ENCODE measurements around the gene MAIP1.

DNA sequence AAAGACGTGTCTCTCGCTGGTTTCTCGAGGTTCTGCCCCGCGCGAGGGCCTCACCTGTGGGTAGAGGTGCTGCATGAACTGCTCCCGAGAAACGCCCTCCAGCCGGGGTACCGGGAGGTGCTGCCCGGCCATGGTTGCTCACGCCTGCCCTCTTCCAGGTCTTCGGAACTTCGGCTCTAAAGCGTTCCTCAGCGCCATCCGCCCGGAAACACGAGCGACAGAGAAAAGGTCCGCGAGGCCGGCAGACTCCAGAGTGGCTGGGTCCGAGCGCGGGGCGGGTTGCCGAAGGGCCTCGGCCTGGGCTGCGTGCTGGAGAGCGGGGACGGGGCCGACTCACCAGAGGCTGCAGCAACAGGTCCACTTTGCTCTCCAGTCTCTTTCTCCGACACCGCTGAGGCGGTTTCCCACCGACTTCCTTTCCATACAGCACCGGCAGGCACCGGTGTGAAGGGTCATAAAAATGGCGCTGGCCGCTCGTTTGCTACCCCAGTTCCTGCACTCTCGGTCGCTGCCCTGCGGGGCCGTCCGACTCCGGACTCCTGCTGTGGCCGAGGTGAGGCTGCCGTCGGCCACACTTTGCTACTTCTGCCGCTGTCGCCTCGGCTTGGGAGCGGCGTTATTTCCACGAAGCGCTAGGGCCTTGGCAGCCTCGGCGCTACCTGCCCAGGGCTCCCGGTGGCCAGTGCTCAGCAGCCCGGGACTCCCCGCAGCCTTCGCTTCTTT, at the start of gene MAIP1, which contains the start of gene TYW5:
- TF ChIP-seq, protein P1, sequence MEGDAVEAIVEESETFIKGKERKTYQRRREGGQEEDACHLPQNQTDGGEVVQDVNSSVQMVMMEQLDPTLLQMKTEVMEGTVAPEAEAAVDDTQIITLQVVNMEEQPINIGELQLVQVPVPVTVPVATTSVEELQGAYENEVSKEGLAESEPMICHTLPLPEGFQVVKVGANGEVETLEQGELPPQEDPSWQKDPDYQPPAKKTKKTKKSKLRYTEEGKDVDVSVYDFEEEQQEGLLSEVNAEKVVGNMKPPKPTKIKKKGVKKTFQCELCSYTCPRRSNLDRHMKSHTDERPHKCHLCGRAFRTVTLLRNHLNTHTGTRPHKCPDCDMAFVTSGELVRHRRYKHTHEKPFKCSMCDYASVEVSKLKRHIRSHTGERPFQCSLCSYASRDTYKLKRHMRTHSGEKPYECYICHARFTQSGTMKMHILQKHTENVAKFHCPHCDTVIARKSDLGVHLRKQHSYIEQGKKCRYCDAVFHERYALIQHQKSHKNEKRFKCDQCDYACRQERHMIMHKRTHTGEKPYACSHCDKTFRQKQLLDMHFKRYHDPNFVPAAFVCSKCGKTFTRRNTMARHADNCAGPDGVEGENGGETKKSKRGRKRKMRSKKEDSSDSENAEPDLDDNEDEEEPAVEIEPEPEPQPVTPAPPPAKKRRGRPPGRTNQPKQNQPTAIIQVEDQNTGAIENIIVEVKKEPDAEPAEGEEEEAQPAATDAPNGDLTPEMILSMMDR (IDR thresholded peaks at IDR 0.05): peak in 2 of 3 experiments; percentile 16 to 24
- TF ChIP-seq EP300 (IDR thresholded peaks at IDR 0.05): no peak
- no peak for TF ChIP-seq POLR2A (IDR thresholded peaks at IDR 0.05; ENCODE audit: low read depth)
- TF ChIP-seq POLR2AphosphoS5 (IDR thresholded peaks at IDR 0.05): peak; percentile 68 to 81

All from esophagus muscularis mucosa (tissue), 4 donors.